ENCODE data around the gene SMU1.
"Not testable (repeated sequence)": the region's sequence is repeated elsewhere in the genome, so short reads cannot be mapped to it uniquely, and the experiment has no call there.

SMU1 gene

GRCh38 chr9:33014665-33015014 is 61.8 kb downstream of the SMU1 start:
- no peak for DNase-seq (ENCODE audit: low read depth in 1 of 2, low spot score in 1 of 2)

- no peak for DNase-seq (ENCODE audit: low read depth in 1 of 2, low spot score in 1 of 2)
Measured at GRCh38 chr9:33013962-33014664, 62.4 kb downstream of the SMU1 start.

GRCh38 chr9:33012328-33013069 is 64.0 kb downstream of the SMU1 start:
- no peak for DNase-seq (ENCODE audit: low read depth in 1 of 2, low spot score in 1 of 2)

- DNase-seq (ENCODE audit: low read depth in 1 of 2, low spot score in 1 of 2) = no peak
Measured at GRCh38 chr9:33011831-33012230, 64.6 kb downstream of the SMU1 start.

- DNase-seq (ENCODE audit: low read depth in 1 of 2, low spot score in 1 of 2) = no peak
Measured at GRCh38 chr9:33007755-33008154, 68.7 kb downstream of the SMU1 start.

- not testable (repeated sequence) for DNase-seq (ENCODE audit: low read depth in 1 of 2, low spot score in 1 of 2)
Measured at GRCh38 chr9:33005335-33005734, 71.1 kb downstream of the SMU1 start.

GRCh38 chr9:33000682-33001055 is 75.8 kb downstream of the SMU1 start:
- DNase-seq (ENCODE audit: low read depth in 1 of 2, low spot score in 1 of 2) = not testable (repeated sequence)

- no peak for DNase-seq (ENCODE audit: low read depth in 1 of 2, low spot score in 1 of 2)
Measured at GRCh38 chr9:32992595-32993238, 83.8 kb downstream of the SMU1 start.

GRCh38 chr9:32991897-32992594 is 84.4 kb downstream of the SMU1 start:
- DNase-seq (ENCODE audit: low read depth in 1 of 2, low spot score in 1 of 2) = no peak

Data from stimulated activated CD4-positive, alpha-beta T cell treated with anti-CD3 and anti-CD28 coated beads, Interleukin-15, amount 100 ng/mL, for 1 hour (primary cell).